Liver (tissue), 9 donors: ENCODE data around the gene INPP4B. TPM values are rescaled to one million over a fixed set of nuclear protein-coding genes. Genes with fewer than 3 reads are reported as not detected.

Source experiments
- DNase-seq: peaks from one replicate; pipeline ENCODE4 v3.0.0-alpha.2; 2017; ENCODE audit warnings: low spot score
- H3K27ac ChIP-seq, 2 donors: one replicate each; pipeline ENCODE4 v1.7.0; 2013; ENCODE audit warnings: inconsistent platforms in 2 of 2, low read length in 2 of 2, control low read depth in 1 of 2, low read depth in 1 of 2, mild to moderate bottlenecking in 1 of 2
- H3K27me3 ChIP-seq, 4 donors: one replicate each; pipeline versions ENCODE4 v1.6.1 to v1.7.0; 2013; ENCODE audit warnings: low read length in 3 of 4, inconsistent platforms in 1 of 4, mild to moderate bottlenecking in 1 of 4, moderate library complexity in 1 of 4; ENCODE audit not compliant: control insufficient read depth in 4 of 4, insufficient read depth in 4 of 4
- H3K36me3 ChIP-seq, 4 donors: one replicate each; pipeline versions ENCODE4 v1.6.1 to v1.7.0; 2013; ENCODE audit warnings: low read length in 3 of 4, mild to moderate bottlenecking in 3 of 4, low read depth in 1 of 4, moderate library complexity in 1 of 4; ENCODE audit not compliant: control insufficient read depth in 4 of 4, insufficient read depth in 3 of 4
- H3K4me1 ChIP-seq, 4 donors: one replicate each; pipeline versions ENCODE4 v1.6.1 to v1.7.0; 2013; ENCODE audit warnings: low read length in 3 of 4, mild to moderate bottlenecking in 3 of 4, moderate library complexity in 1 of 4; ENCODE audit not compliant: control insufficient read depth in 4 of 4, insufficient read depth in 4 of 4
- H3K4me3 ChIP-seq, 3 donors: one replicate each; pipeline versions ENCODE4 v1.6.1 to v1.7.0; 2013; ENCODE audit warnings: low read length in 3 of 3, control low read depth in 1 of 3, low read depth in 1 of 3, mild to moderate bottlenecking in 1 of 3
- H3K9ac ChIP-seq, 2 donors: one replicate each; pipeline ENCODE4 v1.7.0; 2013; ENCODE audit warnings: low read length in 2 of 2, mild to moderate bottlenecking in 2 of 2, moderate library complexity in 2 of 2, control low read depth in 1 of 2, low read depth in 1 of 2
- H3K9me3 ChIP-seq, 4 donors: one replicate each; pipeline versions ENCODE4 v1.6.1 to v1.7.0; 2013; ENCODE audit warnings: low read length in 3 of 4; ENCODE audit not compliant: control insufficient read depth in 4 of 4
- CTCF ChIP-seq: fragments of 150-350 bp; IDR thresholded peaks from 2 replicates; pipeline ENCODE4 v1.5.1; 2017; ENCODE audit warnings: improper control_type of control experiment, low read depth, low read length; ENCODE audit not compliant: missing input control
- EGR1 ChIP-seq, 2 donors: IDR thresholded peaks; 2 replicates each; pipeline ENCODE4 v1.6.1; 2016 to 2018; ENCODE audit warnings: antibody characterized with exemption in 2 of 2, low read depth in 2 of 2
- FOXA1 ChIP-seq: IDR thresholded peaks from 2 replicates; pipeline ENCODE4 v1.6.1; 2016; ENCODE audit warnings: antibody characterized with exemption
- GABPA ChIP-seq, 2 donors: IDR thresholded peaks in 1 of 2; conservative IDR thresholded peaks in 1 of 2; 2 replicates each; pipeline ENCODE4 v1.6.1; 2016; ENCODE audit warnings: antibody characterized with exemption in 2 of 2, mild to moderate bottlenecking in 1 of 2, moderate library complexity in 1 of 2
- HNF4A ChIP-seq, 2 donors: conservative IDR thresholded peaks; 2 replicates each; pipeline ENCODE4 v1.6.1; 2016; ENCODE audit warnings: antibody characterized with exemption in 2 of 2, mild to moderate bottlenecking in 2 of 2
- HNF4G ChIP-seq: IDR thresholded peaks from 2 replicates; pipeline ENCODE4 v1.6.1; 2016; ENCODE audit warnings: antibody characterized with exemption
- JUND ChIP-seq, 2 donors: IDR thresholded peaks; 2 replicates each; pipeline ENCODE4 v1.6.1; 2016; ENCODE audit warnings: antibody characterized with exemption in 2 of 2
- NR2F2 ChIP-seq: IDR thresholded peaks from 2 replicates; pipeline ENCODE4 v1.6.1; 2016; ENCODE audit warnings: antibody characterized with exemption
- RXRA ChIP-seq, 2 donors: IDR thresholded peaks; 2 replicates each; pipeline ENCODE4 v1.6.1; 2017 to 2018; ENCODE audit warnings: antibody characterized with exemption in 2 of 2, mild to moderate bottlenecking in 1 of 2
- TAF1 ChIP-seq: conservative IDR thresholded peaks from 2 replicates; pipeline ENCODE4 v1.6.1; 2016; ENCODE audit warnings: antibody characterized with exemption, mild to moderate bottlenecking
- YY1 ChIP-seq: IDR thresholded peaks from 2 replicates; pipeline ENCODE4 v1.6.1; 2016; ENCODE audit warnings: antibody characterized with exemption, mild to moderate bottlenecking
- WGBS: extraction: QIAGEN DNeasy Blood & Tissue Kit; methylation state at CpG from one replicate; pipeline ENCODE4 v1.1.7; 2013; 5-methylcytosine and 5-hydroxymethylcytosine counted together
- polyA plus RNA-seq, 2 donors: library from polyadenylated mRNA; stranded (reverse) in 1 of 2; unstranded in 1 of 2; fragments of 200-250 nt in 1 of 2; fragments of >200 nt in 1 of 2; fragmentation: Nextera tagmentation in 1 of 2; extraction: Ambion mirVana in 1 of 2; gene quantifications; one replicate each; pipeline versions ENCODE4 v1.2.1 to v1.2.3, GENCODE V29; 2013 to 2015
- total RNA-seq, 2 donors: library from RNA; depleted of rRNA; stranded (reverse); fragments of >200 nt; gene quantifications; one replicate each; pipeline ENCODE4 v1.2.3, GENCODE V29; 2014
- TF ChIP-seq, protein P1 (sequence below): IDR thresholded peaks from 2 replicates; pipeline ENCODE4 v1.6.1; 2016; ENCODE audit warnings: antibody characterized with exemption
- TF ChIP-seq, protein P2 (sequence below): IDR thresholded peaks from 2 replicates; pipeline ENCODE4 v1.6.1; 2016; ENCODE audit warnings: antibody characterized with exemption
- TF ChIP-seq, protein P3 (sequence below): IDR thresholded peaks from 2 replicates; pipeline ENCODE4 v1.6.1; 2016; ENCODE audit warnings: antibody characterized with exemption
- TF ChIP-seq, protein P4 (sequence below): IDR thresholded peaks from 2 replicates; pipeline ENCODE4 v1.6.1; 2016; ENCODE audit warnings: antibody characterized with exemption, mild to moderate bottlenecking
- donor health status: healthy.
- donor health status: healthy.
- donor health status: healthy.
- donor health status: healthy.
- donor health status: healthy.

The INPP4B gene
- total and polyA plus RNA-seq, 4 donors: 0.43 to 2.8 (median 1.6) TPM

DNA sequence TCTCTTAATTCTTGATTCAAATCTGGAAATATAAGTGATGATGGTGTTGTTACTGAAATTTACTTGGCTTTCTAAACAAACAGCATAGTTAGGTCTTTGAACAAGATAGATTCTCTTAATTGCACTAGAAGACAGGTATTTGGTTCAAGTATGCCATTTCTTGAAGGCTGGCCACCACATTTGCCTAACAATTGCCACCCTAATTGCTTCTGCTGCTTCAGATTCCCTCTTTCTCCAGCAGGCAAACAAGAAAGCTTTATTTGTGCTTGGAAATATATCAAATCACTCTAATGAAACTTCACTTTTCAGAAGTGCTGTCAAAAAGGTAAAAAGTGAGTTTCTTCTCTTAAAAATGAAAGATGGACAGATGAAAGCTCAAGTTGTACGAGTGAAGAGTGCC lies 418.6 kb downstream of the INPP4B start:
- Histone ChIP-seq H3K4me1 (no peaks in the 10 kb centered on the region), H3K4me3 (no peak overlapping the region), H3K36me3 (no peaks in the 10 kb centered on the region), H3K9me3 (no peaks in the 10 kb centered on the region), H3K27ac (no peak overlapping the region), H3K27me3 (no peaks in the 10 kb centered on the region), H3K9ac (no peak overlapping the region)
- TF ChIP-seq, protein P1, sequence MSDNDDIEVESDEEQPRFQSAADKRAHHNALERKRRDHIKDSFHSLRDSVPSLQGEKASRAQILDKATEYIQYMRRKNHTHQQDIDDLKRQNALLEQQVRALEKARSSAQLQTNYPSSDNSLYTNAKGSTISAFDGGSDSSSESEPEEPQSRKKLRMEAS: no peak
- TF ChIP-seq, protein P2, sequence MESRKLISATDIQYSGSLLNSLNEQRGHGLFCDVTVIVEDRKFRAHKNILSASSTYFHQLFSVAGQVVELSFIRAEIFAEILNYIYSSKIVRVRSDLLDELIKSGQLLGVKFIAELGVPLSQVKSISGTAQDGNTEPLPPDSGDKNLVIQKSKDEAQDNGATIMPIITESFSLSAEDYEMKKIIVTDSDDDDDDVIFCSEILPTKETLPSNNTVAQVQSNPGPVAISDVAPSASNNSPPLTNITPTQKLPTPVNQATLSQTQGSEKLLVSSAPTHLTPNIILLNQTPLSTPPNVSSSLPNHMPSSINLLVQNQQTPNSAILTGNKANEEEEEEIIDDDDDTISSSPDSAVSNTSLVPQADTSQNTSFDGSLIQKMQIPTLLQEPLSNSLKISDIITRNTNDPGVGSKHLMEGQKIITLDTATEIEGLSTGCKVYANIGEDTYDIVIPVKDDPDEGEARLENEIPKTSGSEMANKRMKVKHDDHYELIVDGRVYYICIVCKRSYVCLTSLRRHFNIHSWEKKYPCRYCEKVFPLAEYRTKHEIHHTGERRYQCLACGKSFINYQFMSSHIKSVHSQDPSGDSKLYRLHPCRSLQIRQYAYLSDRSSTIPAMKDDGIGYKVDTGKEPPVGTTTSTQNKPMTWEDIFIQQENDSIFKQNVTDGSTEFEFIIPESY: no peak
- TF ChIP-seq CTCF: no peak
- TF ChIP-seq, protein P3, sequence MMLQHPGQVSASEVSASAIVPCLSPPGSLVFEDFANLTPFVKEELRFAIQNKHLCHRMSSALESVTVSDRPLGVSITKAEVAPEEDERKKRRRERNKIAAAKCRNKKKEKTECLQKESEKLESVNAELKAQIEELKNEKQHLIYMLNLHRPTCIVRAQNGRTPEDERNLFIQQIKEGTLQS: no peak
- TF ChIP-seq JUND (IDR thresholded peaks at IDR 0.05): no peak
- no peak for TF ChIP-seq NR2F2
- no peak for TF ChIP-seq GABPA (IDR thresholded peaks at IDR 0.05 in 1 of 2, conservative IDR thresholded peaks at IDR 0.05 in 1 of 2)
- TF ChIP-seq, protein P4, sequence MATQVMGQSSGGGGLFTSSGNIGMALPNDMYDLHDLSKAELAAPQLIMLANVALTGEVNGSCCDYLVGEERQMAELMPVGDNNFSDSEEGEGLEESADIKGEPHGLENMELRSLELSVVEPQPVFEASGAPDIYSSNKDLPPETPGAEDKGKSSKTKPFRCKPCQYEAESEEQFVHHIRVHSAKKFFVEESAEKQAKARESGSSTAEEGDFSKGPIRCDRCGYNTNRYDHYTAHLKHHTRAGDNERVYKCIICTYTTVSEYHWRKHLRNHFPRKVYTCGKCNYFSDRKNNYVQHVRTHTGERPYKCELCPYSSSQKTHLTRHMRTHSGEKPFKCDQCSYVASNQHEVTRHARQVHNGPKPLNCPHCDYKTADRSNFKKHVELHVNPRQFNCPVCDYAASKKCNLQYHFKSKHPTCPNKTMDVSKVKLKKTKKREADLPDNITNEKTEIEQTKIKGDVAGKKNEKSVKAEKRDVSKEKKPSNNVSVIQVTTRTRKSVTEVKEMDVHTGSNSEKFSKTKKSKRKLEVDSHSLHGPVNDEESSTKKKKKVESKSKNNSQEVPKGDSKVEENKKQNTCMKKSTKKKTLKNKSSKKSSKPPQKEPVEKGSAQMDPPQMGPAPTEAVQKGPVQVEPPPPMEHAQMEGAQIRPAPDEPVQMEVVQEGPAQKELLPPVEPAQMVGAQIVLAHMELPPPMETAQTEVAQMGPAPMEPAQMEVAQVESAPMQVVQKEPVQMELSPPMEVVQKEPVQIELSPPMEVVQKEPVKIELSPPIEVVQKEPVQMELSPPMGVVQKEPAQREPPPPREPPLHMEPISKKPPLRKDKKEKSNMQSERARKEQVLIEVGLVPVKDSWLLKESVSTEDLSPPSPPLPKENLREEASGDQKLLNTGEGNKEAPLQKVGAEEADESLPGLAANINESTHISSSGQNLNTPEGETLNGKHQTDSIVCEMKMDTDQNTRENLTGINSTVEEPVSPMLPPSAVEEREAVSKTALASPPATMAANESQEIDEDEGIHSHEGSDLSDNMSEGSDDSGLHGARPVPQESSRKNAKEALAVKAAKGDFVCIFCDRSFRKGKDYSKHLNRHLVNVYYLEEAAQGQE: no peak
- no peak for TF ChIP-seq TAF1
- DNase-seq: no peak
- 89% methylated on average over 1 of the region's 1 CpG for WGBS

- Histone ChIP-seq H3K4me3 (no peak overlapping the region), H3K9me3 (no peaks in the 10 kb centered on the region), H3K27ac (no peak overlapping the region), H3K27me3 (no peaks in the 10 kb centered on the region), H3K9ac (no peak overlapping the region), H3K4me1 (no peaks in the 10 kb centered on the region), H3K36me3 (no peaks in the 10 kb centered on the region)
- 89% methylated on average over 2 of the region's 2 CpGs for WGBS
- DNase-seq: no peak
- TF ChIP-seq RXRA (IDR thresholded peaks at IDR 0.05): no peak
- TF ChIP-seq, protein P4: no peak
- no peak for TF ChIP-seq FOXA1
- TF ChIP-seq, protein P3: no peak
- TF ChIP-seq YY1: no peak
- no peak for TF ChIP-seq CTCF
- TF ChIP-seq EGR1 (IDR thresholded peaks at IDR 0.05; ENCODE audit: low read depth in 2 of 2): no peak
- no peak for TF ChIP-seq HNF4A (conservative IDR thresholded peaks at IDR 0.05)
- TF ChIP-seq HNF4G: no peak
- no peak for TF ChIP-seq NR2F2
These were observed 422.2 kb downstream of the INPP4B start for GRCh38 chr4:142423861-142424260.
